Stimulated activated naive CD4-positive, alpha-beta T cell treated with Interleukin-2 at 50 U/mL for 16 hours (primary cell): ENCODE results near the gene NMNAT1.
"Not testable (repeated sequence)": the region's sequence is repeated elsewhere in the genome, so short reads cannot be mapped to it uniquely, and the experiment has no call there.

ENCODE experiments used
- DNase-seq: peaks from one replicate; lab custom pipeline; 2025; lab: John Stamatoyannopoulos, UW

The NMNAT1 gene

GRCh38 chr1:10020086-10020485, 76.8 kb downstream of the NMNAT1 start:
- DNase-seq: no peak

- DNase-seq: not testable (repeated sequence)
These were observed 77.4 kb downstream of the NMNAT1 start for GRCh38 chr1:10020678-10021077.

- not testable (repeated sequence) for DNase-seq
These were observed 78.7 kb downstream of the NMNAT1 start for GRCh38 chr1:10021992-10022391.

GRCh38 chr1:10022656-10023055, 79.4 kb downstream of the NMNAT1 start:
- no peak for DNase-seq

- no peak for DNase-seq
These were observed 82.1 kb downstream of the NMNAT1 start for GRCh38 chr1:10025354-10025753.

- DNase-seq: no peak
These were observed 83.8 kb downstream of the NMNAT1 start for GRCh38 chr1:10027027-10027426.

- not testable (repeated sequence) for DNase-seq
These were observed 85.8 kb downstream of the NMNAT1 start for GRCh38 chr1:10028956-10029500.

GRCh38 chr1:10031461-10031860, 88.2 kb downstream of the NMNAT1 start:
- DNase-seq: no peak

GRCh38 chr1:10032590-10033358, 89.5 kb downstream of the NMNAT1 start, which contains the start of gene UBE4B:
Gene UBE4B (plus strand): TSS chr1:10032958. CDS start chr1:10033671, 713 bp downstream.
- peak; percentile 96 for DNase-seq

- peak; percentile 27 for DNase-seq
These were observed 90.1 kb downstream of the NMNAT1 start for GRCh38 chr1:10033359-10033845.
